GM19463 (cell line): Measurements from ENCODE around the gene NAALADL2.
A peak's percentile ranks its signal among the peaks of the same experiment; 100 is the strongest.
"Not testable (repeated sequence)": the region's sequence is repeated elsewhere in the genome, so short reads cannot be mapped to it uniquely, and the experiment has no call there.

Experiments used
- ATAC-seq: cut with Tn5 transposase; IDR thresholded peaks from one replicate; pipeline ENCODE4 v1.9.1; 2021; ENCODE audit warnings: mild to moderate bottlenecking, moderate library complexity; ENCODE audit not compliant: unreplicated experiment

Gene NAALADL2

DNA sequence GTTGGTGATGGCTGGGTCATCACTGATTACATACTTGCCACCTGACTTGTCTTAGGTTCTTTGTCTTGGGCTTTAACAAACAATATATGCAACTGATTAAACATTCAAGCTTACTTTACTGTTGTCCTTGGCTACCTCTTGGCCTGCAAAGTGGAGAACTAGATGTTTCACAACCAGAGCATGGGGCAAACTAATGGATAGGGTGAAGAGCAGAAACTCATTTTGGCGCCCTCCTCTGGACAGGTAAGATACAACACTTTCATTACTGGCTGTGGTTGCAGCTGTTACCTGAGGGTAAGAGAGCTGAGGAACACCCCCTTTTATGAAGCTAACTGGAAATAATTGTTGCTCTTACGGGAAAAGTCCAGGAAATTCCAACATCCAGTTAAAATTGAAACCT is 262.1 kb downstream of the NAALADL2 start:
- no peak for ATAC-seq

GRCh38 chr3:175127075-175127662 is 268.0 kb downstream of the NAALADL2 start:
- no peak for ATAC-seq

DNA sequence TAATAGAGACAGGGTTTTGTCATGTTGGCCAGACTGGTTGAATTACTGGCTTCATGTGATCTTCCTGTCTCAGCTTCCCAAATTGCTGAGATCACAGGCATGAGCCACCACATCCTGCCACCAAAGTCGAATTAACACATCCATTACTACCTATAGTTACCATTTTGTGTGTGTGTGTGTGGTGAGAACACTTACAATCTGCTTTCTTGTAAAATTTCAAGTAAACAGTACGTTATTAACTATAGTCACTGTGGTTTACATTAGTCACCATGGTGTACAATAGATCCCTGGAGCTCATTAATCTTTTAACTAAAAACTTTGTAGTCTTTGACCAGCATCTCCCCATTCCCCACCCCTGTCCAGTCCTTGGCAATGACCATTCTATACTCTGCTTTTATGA is 270.0 kb downstream of the NAALADL2 start:
- no peak for ATAC-seq

DNA sequence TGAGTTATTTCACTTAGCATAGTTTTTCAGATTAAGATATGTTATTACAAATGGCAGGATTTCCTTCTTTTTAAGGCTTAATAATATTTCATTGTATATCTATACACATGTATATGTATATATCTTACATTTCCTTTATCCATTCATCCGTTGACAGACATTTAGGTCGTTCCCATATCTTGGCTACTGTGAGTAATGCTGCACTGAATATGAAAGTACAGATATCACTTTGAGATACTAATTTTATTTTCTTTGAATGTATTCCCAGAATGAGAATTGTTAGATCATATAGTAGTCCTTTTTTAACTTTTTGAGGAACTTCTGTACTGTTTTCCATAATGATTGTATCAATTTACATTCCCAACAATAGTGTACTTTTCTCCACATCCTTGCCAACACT is 270.4 kb downstream of the NAALADL2 start:
- no peak for ATAC-seq

DNA sequence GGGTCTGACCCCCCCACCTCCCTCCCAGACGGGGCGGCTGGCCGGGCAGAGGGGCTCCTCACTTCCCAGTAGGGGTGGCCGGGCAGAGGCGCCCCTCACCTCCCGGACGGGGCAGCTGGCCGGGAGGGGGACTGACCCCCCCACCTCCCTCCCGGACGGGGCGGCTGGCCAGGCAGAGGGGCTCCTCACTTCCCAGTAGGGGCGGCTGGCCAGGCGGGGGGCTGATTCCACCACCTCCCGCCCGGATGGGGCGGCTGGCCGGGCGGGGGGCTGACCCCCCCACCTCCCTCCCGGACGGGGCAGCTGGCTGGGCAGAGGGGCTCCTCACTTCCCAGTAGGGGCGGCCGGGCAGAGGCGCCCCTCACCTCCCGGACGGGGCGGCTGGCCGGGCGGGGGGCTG is 272.7 kb downstream of the NAALADL2 start:
- ATAC-seq = not testable (repeated sequence)

DNA sequence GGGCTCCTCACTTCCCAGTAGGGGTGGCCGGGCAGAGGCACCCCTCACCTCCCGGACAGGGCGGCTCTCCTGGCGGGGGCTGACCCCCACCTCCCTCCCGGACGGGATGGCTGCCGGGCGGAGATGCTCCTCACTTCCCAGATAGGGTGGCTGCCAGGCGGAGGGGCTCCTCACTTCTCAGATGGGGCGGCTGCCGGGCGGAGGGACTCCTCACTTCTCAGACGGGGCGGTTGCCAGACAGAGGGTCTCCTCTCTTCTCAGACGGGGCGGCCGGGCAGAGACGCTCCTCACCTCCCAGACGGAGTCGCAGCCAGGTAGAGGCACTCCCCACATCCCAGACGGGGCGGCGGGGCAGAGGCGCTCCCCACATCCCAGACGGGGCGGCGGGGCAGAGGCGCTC is 273.6 kb downstream of the NAALADL2 start:
- ATAC-seq = not testable (repeated sequence)

GRCh38 chr3:175144368-175144767 is 285.2 kb downstream of the NAALADL2 start:
- no peak for ATAC-seq

- no peak for ATAC-seq
Measured at GRCh38 chr3:175146258-175146657, 287.1 kb downstream of the NAALADL2 start.

GRCh38 chr3:175149675-175150074 is 290.5 kb downstream of the NAALADL2 start:
- ATAC-seq = peak; percentile 86

GRCh38 chr3:175150812-175151401 is 291.8 kb downstream of the NAALADL2 start:
- no peak for ATAC-seq

GRCh38 chr3:175153595-175153994 is 294.5 kb downstream of the NAALADL2 start:
- ATAC-seq = no peak

GRCh38 chr3:175155172-175155571 is 296.0 kb downstream of the NAALADL2 start:
- no peak for ATAC-seq

DNA sequence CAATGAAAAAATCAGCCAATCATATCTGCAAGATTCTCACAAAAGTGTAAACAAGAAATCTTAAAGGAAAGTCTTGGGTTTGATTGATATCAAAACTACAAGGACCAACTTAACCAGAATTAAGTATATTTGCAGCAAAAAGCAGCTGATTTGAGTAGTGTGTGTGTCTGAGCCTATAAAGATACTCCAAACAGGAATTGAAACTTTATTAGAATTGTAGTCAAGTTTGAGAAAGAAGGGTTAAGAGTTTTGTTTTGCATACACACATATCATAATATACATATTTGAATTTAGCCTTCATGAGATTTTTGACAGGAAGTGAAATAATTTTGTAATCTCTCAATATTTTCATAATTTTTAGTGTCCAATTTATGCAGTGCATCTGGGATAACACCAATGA is 300.1 kb downstream of the NAALADL2 start:
- no peak for ATAC-seq

DNA sequence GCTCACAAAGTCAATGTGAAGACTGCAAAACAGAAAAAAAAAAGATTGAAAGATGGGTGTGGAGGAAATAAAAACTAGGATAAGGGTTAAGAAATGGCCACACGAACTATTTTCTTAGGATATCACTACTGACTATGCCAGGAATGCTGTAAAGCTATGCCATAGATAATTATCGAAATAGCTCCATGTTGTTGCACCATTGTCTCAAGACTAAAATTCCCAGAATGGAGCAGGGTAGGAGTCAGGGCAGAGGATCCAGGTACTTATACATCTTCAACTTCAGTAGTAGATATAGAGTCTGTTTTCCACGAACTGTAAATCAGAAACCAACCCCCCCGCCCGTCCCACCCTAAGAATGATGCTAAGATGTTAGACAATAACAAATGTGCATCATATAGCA is 302.2 kb downstream of the NAALADL2 start:
- no peak for ATAC-seq

DNA sequence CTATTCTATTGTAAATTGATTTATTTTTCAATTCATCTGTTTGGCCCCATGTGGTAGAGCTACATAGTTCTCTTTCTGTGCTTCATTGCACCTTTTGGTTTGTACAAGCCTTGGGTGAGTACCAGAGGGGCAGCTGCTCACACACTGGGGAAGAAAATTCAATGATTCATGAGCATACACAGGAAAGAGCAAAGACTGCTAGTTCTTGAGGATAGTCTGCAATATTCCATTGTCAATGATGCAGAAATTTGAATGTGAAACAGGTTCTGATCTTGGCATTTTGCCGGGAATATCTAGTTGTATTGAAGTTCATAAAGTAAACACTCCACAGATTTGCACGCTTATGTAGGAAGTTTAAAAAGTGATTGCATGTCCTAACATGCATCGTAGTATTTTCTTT is 304.6 kb downstream of the NAALADL2 start:
- ATAC-seq = no peak

- not testable (repeated sequence) for ATAC-seq
Measured at GRCh38 chr3:175173117-175173516, 314.0 kb downstream of the NAALADL2 start.

- ATAC-seq = no peak
Measured at GRCh38 chr3:175176556-175176955, 317.4 kb downstream of the NAALADL2 start.

DNA sequence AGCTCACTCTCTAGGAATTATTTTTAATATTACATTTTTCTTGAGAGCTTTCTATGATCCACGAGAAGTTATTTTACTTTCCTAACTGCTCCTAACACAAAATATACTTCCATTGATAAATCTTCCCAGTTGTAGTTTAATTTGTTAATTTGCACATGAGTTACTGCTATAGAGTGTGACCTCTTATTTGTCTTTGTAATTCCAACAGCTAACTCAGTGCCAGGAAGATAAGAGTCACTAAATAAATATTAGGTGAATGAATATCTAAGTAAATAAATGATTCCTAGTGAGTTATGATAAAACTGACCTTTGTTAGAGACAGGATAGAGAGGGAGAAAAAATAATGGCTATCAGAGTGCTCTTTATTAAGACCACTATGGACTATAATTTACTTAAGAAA is 319.9 kb downstream of the NAALADL2 start:
- no peak for ATAC-seq

- ATAC-seq = no peak
Measured at GRCh38 chr3:175184392-175184791, 325.3 kb downstream of the NAALADL2 start.

DNA sequence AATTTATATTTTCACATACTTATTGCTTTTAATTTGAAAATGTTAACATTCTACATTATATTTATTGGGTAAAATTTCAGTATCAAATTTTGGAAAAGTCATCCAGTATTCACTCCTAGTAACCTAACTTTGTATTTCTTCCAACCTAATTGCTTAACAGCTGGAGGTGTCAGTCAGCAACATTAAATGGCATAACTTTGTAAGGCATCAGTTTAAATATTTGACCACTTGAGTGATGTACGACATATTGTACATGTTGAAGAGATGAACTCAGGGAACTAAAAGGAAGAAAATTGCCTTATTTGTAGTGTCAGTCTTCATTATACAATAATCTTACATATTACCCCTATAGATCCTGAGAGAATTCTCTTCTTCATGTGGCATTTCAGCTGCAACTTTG is 326.8 kb downstream of the NAALADL2 start:
- no peak for ATAC-seq

DNA sequence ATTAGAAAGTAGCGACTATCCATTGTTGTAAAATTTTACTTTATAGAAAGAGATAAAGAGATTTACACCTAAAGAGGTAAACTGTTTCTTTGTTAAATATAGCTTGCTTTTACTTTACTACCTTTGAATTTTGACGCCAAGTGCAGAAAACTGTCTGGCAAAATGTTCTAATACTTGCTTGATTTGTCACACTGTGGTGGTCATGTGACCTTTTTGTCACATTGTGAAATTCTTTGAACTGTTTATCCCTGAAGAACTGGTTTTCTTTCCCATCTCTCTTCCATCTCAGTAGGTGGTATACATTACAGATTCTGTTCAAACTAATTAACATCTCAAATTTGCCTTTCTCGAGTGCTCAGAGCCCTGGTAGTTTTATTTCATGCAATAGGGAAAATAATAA is 327.4 kb downstream of the NAALADL2 start:
- ATAC-seq = no peak

GRCh38 chr3:175187586-175187985 is 328.5 kb downstream of the NAALADL2 start:
- ATAC-seq = no peak

DNA sequence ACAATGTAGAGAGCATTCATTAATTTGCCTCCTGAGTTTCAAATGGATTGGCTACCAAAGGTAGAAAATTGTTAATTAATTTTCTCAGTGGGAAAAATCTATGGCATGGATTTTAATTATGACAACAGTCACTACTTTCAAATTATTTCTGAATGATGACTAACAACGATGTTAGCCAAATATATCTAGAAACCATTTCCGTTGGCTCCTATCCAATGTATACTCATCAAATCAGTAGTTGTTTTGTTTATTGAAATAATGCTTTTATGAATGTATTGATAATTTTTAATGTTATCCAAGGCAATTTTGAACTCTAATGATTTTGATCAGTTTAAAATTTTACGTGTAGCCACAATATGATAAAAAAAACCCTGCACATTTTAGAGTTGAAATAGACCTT is 333.4 kb downstream of the NAALADL2 start:
- ATAC-seq = no peak
